HG03571 (cell line): Measurements from ENCODE around the gene GALNT2.

Source experiments
- ATAC-seq: cut with Tn5 transposase; IDR thresholded peaks from one replicate; pipeline ENCODE4 v1.9.1; 2021; ENCODE audit not compliant: unreplicated experiment

GALNT2 gene

GRCh38 chr1:230176326-230176725, 109.3 kb downstream of the GALNT2 start:
- no peak for ATAC-seq

- ATAC-seq = no peak
These were observed 109.9 kb downstream of the GALNT2 start for GRCh38 chr1:230176871-230177411.

- ATAC-seq = no peak
These were observed 112.2 kb downstream of the GALNT2 start for GRCh38 chr1:230179249-230179648.

- no peak for ATAC-seq
These were observed 118.3 kb downstream of the GALNT2 start for GRCh38 chr1:230185076-230186001.

DNA sequence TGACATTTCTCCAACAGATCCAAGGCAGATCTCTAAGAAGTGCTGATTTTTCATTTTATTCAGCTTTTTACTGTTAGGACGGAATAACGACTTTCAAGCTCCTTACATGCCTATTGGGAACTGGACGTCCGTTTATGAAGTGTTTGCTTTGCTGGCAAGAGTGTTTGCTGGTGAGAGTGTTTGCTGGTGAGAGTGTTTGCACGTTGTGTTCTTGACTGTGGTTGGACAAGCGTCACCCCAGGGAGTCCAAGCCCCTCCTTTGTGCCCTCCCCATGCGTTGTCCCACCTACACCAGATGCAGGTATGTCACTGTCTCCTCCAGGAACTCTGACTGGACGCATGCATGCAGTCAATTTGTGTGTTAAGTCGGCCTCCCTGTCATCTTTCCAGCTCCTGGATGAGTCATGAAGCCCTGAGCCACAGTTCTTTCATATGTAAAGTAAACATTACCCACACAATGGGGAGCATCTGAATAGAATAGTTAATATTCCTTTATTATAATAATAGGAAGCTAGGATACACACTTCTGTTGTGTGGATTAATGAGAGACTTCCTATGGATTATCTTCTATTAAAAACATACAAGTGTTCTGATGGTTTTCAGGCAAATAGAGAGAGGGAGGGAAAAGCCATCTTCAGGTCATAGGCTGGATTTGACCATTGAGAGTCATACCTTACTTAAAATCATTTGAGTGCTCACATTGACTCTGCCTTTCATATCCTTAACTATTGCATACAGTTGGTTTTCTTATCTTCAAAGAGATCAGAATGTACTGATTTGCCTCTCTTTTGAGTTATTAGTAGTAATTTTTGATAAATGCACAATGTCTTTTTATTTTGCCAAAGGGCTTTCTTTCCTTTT, 119.2 kb downstream of the GALNT2 start:
- no peak for ATAC-seq

DNA sequence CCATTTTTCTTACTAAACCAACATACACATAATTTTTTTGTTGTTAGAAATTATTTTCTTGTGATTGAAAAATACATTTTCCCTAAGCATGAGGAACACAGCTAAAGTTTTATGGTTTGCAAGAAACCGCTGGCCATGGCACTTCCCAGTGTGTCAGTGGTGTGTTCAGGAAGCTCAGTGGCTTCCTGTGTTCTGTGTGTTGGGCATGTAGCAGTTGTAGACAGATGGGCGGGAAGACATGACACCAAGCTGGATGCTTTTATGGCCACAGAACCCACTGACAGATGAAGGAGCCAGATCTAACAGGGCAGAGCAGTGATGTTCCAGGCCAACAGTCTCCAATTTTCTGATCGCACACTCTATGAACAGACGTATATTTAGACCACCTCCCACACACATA, 119.8 kb downstream of the GALNT2 start:
- ATAC-seq = no peak

- no peak for ATAC-seq
These were observed 120.3 kb downstream of the GALNT2 start for GRCh38 chr1:230187290-230187689.

DNA sequence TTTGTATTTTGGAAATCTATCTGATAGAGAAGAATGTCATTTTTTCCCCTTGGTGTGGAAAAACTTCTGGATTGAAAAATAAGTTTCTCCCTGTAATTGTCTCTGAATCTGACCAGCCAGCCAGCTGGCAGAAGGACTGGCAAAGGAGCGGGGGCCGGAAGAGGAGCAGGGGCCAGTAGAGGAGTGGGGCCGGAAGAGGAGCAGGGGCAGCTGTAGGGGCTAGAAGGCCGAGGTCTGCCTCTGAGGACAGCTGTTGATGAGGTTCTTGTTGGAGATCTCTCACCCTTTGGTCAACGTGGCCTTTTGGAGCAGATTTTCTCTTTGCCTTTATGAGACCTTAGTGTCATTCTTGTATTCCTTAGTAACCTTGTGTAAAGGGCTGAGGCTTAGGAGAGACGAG, 121.8 kb downstream of the GALNT2 start:
- ATAC-seq = no peak

DNA sequence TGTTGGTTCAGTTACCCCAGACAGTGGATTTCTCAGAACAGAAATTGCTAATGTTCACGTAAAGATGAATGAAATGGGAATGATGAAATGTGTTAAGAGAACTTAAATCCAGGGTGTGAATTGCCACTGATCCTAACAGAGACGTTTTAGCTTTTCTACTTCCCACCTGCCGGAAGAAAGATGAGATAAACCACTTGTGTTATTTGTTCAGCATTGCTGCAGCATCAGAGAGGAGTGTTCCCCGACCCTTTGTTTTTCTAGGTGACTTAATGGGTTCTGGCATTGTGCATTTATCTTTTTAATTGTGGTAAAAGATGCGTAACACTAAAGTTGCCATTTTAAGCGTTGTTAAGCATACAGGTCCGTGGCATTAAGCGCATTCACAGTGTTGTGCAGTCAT, 122.3 kb downstream of the GALNT2 start:
- ATAC-seq = no peak

DNA sequence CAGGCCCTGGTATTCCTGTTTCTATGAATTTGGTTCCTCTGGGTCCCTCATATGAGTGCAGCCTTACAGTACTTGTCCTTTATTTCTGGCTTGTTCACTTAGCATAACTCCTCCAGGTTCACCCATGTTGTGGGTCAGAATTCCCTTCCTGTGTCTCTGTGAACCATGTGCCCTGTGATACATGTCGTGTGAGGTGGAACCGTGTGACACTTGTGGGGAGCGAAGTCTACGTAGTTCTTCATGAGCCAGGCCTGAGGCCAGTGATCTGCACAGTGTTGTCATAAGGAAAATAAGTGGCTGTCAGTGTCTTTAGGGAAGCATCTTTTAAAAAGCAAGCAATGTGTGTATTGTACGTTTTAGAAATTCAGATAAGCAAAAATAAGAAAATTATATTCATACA, 122.8 kb downstream of the GALNT2 start:
- no peak for ATAC-seq

DNA sequence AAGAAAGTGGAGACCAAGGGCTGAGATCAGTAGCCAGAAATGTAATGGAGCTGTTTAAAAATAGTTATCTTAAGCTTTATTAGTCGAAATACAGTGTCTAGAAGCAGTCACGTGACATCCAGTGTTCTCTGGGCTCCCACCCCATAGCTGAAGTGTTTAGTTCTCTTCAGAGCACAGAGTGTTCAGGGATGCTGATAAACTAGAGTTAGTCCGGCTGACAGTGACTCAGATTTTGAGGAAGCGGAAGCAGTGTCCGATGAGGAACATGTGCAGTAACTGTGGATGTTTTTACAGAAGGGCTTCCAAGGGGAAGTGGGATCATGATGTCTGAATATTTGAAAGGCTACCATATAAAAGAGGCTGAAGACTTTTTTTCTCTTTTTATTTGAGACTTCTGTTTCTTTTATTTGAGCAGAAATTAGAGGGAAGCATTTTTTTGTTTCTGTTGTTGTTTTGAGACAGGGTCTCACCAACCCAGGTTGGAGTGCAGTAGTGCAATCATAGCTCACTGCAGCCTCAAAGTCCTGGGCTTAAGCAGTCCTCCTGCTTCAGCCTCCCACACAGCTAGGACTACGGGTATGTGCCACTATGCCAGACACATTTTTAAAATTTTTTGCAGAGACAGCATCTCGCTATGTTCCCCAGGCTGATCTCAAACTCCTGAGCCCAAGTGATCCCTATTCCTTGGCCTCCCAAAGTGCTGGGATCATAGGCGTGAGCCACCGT, 124.2 kb downstream of the GALNT2 start:
- ATAC-seq = no peak

DNA sequence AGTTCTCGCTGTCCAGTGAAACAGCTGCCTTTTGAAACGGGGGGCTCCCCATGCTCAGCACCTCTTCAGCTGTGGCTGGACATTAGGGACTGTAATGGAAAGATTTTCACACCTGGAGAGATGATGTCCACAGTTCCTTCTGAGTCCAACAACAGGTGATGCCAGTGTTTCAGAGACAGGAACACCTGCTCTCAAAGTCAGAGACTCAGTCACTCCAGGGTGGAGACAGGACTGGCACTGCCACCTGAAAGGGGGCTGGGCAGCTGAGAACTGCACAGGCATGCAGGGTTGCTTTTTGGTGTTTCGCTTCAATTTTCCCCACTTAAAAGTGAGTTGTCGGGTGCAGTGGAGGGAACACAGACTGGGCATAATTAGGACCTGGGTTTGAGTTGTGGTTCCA, 124.8 kb downstream of the GALNT2 start:
- ATAC-seq = no peak

DNA sequence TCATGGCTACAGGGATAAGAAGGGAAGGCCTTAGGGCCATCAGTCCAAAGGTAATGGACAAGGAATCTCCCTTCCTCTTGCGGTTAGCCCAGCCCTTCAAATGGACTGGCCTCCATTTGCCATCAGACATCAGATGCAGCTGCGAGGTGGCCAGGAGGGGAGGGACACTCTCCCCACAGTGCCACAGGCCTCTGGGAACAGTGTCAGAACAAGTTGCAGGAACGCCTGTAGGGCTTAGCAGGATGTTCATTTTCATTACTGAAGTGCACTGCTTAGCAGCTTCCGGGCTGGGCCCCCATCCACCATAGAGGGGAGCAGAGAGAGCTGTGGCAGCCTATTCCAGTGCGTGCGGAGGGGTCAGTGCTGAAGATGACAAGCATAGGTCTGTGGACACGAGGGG, 127.5 kb downstream of the GALNT2 start:
- ATAC-seq = no peak

GRCh38 chr1:230195199-230195598, 128.2 kb downstream of the GALNT2 start:
- no peak for ATAC-seq

DNA sequence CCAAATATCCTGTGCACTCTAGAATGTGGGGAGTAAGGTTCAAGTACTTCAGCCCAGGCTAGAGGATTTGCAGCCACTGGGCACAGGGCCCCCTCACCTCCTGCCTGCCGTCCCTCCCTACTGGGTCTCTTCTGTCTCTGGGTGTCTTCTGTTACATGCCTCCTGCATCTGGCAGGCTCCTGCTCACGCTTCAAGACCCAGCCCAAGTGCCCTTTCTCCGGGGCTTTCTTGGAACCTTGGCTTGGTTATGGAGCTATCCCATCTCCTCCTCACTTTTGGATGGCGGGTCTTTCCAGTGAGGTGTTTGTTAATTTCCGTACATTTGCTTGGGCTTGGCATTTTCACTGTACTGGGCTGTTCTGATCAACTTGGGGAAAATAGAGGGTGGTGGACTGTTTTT, 129.0 kb downstream of the GALNT2 start:
- ATAC-seq = no peak

GRCh38 chr1:230197644-230198567, 130.9 kb downstream of the GALNT2 start:
- no peak for ATAC-seq

GRCh38 chr1:230199034-230199433, 132.0 kb downstream of the GALNT2 start:
- ATAC-seq = no peak

DNA sequence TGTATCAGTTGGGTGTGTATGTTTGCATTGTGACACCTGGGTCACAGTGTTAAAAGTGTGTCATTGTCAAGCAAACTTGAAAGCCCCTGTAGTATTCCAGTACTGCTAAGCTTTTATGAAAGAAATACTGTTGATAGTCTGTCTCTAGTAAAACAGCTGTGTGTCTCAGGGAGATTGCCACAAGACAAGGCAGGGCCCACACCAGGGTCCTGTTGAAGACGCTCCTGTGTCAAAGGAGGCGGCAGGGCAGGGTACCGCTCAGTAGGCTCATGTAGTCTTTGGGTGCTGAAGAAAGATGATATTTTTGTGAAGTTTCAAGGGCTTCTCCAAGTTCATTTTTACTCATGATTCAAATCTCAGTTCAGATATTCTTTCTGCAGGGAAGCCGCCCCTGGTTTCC, 132.5 kb downstream of the GALNT2 start:
- no peak for ATAC-seq

- no peak for ATAC-seq
These were observed 133.2 kb downstream of the GALNT2 start for GRCh38 chr1:230200276-230200675.

GRCh38 chr1:230201445-230201844, 134.4 kb downstream of the GALNT2 start:
- ATAC-seq = no peak
